GM19240 (cell line): ENCODE data around the gene SH3D19.

Experiments
- DNase-seq: peaks from one replicate; pipeline ENCODE4 v3.0.0; 2011; ENCODE audit warnings: low spot score; ENCODE audit not compliant: insufficient read length

Gene SH3D19

DNA sequence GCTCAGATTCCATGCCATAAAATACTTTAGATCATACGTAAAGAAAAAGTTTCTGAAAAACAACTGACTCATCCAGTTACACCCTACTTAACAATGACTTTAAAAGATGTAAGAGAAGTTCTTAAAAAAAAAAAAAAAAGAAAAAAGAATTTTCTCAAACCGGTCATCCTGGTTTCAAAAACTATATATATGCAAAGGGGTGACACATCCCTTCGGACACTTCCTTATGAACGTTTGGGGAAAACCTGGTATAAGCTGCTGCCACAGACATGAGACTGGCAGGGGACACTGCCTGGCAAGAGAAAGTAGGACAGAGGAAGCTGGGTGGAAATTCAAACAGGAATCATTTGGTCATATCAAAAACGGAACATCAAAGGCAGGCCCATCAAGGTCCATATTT, 129.6 kb downstream of the SH3D19 start:
- DNase-seq: no peak

DNA sequence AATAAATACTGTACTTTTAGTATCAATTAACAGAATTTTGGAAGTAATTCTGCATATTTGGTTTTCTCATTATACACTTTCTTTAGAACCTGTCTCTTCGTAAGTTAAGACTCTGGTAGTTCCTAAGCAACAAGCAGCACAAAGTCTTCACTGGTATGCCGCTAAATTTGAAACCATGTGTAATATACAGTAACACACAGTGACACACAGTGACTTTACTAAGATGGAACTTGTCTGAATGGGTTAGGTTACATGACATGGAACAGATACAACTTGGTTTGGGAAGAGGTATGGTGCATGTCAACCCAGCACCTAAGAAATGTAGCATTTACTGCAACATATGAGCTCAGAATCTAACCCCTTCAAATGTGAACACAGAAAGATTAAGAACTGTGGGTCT, 132.0 kb downstream of the SH3D19 start:
- no peak for DNase-seq

DNA sequence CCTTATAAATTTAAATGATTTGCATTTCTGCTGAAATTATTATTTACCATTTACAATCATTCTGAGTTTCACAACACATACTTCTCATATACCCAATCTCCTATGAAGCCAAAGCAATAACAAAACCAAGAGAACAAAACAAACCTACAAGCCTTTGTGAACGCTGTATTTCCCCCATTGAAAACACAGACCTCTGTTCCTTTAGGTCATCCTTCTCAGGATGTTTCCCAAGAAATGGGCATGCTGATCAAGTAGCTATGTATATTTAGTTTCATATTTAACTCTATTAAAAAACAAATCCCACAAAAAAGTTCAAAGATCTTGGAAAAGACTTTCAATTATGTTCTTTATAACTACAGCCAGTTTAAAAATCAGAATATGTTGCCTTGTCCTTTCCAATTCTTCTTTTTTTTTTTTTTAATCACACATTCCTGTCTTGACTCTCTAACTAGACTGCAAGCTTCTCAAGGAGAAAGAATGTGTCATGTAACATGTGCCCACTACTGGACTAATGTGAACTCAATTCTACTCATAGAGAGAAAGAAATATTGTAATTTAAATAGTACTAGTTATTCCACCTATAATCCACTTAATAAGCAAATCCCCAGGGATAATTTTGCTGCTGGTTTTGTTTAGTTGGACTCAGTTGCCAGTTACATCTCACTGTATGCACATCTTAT, 132.7 kb downstream of the SH3D19 start:
- DNase-seq: no peak

DNA sequence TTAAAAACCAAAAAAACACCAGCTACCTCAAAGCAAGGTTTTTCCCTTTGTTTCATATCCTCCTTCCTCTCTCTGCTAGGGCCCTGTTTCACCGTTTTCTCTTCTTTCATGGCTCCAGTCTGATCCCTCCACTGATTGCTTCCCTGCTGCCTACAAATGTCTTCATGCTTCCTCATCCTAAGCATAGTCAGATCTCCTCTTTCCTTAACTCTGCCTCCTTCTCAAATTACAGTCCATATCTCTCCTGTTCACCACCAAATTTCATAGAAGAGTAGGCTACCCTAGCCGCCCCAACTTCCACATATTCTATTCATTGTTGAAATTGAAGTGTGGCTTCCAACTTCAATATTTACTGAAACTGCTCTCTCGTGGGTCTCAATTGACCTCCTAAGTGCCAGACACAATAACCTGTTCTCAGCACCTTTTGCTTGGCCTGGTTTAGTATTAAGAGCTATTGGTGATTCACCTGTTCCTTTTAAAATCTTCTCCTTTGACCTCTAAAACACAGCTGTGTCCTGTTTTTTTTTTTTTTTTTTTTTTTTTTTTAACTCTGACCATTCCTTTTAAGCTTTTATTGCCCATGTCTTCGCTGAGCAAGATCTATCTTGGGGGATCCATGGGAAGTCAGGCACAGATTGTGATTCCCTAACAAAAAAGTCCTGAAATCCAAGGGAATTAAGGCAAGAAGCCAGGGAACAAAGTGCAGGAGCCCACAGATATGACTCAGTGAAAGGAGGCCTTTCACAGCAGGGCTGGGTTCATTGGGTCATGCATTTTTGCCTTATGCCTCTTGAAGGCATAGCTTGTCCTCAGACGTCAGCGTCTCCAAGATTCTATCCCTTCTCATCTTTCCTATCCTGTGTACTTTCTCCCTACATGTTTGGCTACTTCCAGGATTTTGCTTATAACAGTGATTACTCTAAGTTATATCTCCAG, 140.6 kb downstream of the SH3D19 start:
- no peak for DNase-seq

DNA sequence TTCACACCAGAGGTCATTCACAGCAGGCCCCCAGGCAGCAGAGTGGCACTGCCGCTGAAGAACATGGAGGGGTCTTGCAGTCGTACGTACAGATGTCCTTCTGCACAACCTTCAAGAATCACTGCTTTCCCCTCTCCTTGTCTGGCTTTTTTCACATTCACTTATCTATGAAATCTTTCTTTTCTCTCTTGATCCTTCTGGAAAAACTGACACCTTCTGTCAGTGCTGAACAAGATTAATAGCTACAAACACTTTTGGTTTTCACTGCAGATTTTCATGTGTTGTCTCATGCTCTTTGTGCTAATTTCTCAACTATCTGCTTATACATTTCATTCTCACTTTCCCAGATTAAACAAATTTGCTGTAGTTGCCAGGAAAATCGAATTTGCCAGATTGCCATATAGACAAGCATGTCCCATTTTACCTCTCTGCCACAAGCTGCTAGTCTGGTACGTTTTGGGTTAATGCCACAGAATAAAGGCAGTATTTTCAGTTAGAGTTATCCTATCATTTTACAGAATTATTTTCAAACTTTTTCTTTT, 142.9 kb downstream of the SH3D19 start:
- no peak for DNase-seq

DNA sequence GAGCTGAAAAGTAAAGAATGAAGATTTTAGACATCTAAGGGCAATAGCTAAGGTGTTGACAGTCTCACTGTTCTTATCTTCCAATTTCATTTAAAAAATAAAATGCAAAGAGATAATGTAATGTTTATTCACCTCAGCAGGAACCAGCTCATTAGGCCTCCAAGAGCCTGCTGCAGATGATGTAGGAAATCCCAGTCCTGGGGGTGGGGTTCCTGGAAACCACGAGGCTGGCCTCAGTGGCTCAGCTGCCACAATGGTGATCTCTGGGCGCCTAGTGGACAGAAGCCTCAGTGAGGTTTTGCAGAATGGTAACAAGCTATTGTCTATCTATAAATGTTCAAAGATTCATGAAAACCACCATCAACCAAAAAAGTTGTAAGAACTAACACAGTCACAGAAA, 148.7 kb downstream of the SH3D19 start:
- no peak for DNase-seq

DNA sequence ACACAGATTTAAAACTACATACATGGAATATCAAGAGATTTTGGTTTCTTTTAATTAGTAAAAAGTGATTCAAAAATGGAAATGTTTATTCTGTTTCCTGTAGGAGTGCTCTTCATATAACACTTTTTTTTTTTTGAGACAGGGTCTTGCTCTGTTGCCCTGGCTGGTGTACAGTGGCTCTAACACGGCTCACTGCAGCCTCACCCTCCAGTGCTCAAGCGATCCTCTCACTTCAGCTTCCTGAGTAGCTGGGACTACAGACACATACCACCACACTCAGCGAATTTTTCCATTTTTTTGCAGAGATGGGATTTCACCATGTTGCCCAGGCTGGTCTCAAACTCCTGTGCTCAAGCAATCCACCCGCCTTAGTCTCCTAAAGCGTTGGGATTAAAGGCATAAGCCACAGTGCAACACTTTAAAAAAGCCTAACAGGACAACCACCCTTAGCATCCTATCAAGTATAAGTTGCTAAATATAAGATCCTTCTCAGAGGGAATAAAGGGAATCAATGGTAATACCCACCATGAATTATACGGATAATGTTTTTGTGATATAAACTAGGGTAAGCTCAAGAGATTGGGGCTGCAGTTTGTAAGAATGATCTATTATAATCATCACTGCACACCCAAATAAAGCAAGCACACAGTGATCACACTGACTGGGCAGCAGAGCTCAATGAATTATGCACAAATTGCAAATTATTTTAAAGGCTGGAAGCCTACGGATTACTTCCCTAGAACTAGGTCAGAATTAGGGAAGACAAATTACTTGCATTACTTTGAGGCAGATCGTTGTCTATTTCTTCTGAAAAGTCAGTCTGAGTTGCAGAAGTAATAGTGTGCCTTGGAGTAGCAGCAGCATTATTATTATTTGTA, 149.4 kb downstream of the SH3D19 start:
- DNase-seq: no peak

DNA sequence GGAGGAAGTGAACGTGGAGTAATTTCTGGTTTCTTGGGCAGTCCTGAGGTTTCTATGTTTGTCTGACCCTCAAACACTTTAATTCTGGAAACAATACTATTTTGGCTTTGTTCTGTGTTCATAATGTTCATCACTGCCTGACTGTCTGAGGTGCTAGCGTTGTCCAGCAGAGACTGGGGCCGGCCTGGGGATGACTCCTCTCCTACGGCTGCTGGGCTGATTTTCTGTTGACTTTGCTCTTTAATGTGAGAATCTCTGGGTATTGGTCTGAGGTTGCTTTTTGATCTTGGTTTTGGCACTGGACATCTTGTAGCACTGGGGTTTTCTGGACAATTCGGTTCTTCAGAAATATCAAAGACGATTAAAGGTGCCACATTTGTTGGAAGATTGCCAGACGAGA, 150.2 kb downstream of the SH3D19 start:
- DNase-seq: no peak

DNA sequence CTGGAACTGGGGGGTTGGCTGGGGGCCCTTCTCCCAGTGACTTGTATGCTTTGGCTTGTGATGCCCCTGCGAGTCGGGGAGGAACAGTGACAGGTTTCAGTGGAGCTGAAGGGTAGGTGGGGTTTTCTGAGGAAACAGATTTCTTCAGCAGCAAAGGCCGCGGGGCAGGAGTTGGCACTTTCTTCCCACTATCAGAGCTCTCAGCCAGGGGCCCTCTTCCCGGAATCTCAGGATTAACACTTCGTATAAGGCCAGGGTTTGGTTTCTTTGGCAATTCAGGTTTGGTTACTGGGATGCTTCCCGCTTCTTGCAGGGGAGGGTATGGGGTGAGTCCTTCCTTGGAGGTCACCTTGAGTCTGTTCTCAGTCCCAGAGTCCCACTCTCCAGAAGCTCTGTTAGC, 150.6 kb downstream of the SH3D19 start:
- DNase-seq: no peak

DNA sequence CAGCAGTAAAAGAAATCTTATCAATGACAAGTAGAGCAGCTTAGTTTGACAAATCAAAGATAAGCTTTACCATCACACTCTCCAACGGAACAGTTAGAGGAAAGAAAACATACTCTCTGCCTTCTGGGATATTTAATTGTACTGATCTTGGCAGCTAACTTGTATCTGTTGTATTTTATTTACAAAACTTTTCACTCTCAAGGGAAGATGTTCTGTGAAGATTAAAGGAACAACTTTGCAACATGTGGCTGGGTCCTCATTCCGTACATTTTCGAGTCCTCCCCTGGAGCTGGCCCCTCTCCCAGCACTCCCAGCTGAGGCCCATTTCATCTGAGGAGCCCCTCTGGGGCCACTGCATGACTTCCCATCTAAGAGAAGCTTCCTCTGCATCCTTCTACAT, 151.5 kb downstream of the SH3D19 start:
- DNase-seq: no peak

DNA sequence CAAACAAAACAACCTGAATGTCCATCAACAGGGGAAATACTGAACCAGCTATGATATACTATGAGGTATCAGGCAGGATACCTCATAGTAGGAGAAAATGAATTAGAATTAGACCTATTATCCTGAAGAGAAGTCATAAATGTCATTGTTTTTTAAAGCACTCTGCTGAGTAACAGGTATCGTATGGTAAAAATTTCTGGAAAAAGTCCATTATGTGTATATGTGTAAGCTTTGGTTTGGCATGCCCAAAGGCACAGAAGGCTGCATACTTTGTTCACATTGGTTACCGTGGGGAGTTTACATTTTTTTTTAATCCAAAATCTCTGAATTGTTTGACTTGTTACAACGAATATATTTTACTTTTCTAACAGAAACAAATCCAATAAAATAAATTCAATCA, 155.5 kb downstream of the SH3D19 start:
- DNase-seq: no peak

DNA sequence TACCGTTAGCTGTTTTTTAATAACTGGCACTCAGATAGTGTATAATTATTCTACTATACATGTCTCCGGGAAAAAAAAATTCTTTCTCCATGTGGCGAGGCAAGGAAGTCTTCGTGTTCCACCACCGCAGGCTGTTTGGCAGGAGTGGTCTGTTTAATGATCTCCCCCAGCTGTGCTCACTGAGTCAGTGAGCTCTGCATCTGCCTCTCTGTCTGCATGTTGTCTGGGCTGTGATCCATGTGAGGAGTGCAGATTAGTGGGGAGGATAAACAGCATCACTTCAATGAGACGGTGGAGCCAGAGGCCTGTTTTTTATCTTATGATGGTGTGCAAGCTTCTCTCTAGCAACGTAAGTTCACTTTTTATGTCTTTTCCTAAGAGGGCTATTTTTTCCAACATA, 156.2 kb downstream of the SH3D19 start:
- DNase-seq: no peak

DNA sequence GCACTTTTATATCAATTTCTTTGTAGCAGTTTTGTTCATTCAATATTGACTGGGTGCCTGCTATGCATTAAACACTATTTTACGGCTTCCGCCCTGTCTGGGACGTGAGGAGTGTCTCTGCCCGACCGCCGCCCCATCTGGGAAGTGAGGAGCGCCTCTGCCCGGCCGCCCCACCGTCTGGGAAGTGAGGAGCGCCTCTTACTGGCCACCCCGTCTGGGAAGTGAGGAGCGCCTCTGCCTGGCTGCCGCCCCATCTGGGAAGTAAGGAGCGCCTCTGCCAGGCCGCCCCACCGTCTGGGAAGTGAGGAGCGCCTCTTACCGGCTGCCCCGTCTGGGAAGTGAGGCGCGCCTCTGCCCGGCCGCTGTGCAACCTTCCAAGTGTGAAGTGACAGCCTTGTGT, 157.8 kb downstream of the SH3D19 start:
- no peak for DNase-seq

DNA sequence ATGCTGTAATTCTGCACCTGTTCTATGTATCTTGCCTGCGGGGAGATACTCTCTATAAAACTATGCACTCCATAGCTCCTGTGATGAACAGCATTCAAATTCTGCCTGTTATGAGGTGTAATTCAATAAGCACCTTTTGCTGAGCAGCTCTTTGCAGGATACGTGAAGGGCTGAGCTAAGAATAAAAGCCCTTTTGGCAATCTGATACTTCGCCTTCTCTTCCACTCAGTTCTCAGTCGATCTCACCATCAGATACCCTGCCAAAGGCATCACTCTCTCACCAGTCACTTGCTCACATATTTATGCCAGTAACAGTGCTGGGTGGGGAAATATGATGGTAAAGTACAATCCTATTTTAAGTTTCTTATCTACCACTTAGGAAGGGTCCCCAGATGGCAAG, 158.8 kb downstream of the SH3D19 start:
- DNase-seq: no peak

DNA sequence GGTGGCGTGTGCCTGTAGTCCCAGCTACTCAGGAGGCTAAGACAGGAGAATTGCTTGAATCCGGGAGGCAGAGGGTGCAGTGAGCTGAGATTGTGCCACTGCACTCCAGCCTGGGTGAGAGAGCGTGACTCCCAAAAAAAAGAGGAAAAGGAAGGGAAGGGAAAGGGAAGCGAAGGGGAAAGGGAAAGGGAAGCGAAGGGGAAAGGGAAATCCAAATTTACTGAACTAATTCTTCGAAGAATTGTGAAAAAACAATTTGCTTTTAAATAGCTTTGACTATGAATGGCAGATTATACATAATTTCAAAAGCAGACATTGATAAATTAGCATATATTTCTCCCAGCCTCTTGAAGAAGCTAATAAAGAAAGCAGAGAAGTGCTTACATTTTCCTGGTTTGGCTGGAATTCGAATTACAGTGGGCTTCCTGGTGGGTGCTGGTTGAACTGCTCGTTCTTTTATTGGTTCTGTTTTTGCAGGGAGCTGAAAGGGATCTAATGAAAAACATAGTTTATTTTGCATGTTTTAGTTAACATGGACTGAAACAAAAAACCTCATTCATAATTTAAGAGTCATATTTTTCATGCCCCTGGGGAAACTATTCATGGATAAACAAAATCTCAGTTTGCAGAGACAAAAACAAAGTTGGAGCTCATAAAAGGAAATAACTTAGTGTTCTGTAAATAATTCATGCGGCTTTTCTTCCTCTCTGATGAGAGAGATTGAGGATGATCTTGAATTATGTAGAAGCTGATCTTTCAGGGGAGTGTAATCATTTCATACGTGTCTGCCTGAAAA, 160.0 kb downstream of the SH3D19 start:
- no peak for DNase-seq

DNA sequence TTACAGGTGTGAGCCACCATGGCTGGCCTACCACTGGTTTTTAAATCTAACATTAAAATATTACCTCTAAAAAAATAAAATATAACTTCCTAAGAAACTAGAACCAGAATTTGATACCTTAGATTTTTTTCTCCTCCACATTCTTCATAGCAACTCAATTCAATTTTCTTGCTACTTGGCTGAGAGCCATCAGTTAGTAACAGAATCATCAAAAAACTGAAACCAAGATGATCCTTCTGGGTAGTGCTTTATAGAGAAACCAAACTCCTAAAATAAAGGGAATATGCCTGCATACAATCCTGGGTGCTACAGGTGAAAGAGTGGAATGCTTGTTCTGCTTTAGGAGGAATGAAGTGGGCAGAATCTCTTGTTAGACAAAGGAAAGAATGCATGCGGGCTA, 161.6 kb downstream of the SH3D19 start:
- DNase-seq: no peak

DNA sequence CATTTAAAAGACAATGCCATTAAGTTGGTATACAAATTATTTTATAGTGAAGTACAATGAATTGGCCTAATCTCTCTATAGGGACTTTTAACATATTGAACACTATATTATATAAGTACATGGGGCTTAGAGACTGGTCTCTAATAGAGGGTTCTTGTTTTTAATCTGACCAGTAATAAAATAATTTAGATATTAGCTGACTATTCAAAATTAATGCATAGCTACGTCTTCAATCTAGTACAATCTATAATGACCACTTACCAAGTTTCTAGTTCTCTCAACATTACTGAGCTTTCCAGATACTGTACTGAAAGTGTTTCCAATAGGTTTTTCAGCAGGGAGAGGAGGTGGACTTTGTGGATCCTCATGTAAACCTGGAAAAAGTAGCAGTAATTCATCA, 166.4 kb downstream of the SH3D19 start:
- DNase-seq: no peak

DNA sequence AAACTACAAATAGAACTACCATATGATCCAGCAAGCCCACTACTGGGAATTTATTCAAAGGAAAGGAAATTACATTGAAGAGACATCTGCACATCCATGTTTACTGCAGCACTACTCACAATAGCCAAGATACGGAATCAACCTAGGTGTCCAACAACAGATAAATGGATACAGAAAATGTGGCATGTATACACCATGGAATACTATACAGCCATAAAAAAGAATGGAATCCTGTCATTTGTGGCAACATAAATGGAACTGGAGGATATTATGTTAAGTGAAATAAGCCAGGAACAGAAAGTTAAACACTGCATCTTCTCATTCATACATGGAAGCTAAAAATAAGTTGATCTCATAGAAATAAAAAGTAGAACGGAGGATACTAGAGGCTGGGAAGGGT, 167.9 kb downstream of the SH3D19 start:
- DNase-seq: no peak

DNA sequence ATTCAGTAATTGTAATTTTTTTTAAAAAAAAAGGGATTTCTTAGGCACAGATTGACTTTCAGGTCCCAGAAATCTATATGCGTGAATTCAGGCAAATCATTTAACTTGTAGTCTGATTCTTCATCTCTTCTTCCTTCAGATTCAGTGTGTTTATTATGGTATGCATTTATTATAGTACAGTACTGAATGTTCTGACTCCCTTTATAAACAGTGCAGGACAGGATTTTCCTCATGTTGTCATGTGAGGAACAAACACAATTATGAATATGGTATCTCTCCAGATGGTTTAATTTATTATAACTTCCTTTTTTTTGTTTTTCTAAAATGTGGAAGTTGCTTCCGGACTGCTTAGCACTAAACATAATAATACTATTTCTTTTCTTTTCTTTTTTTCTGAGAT, 171.8 kb downstream of the SH3D19 start:
- DNase-seq: no peak

DNA sequence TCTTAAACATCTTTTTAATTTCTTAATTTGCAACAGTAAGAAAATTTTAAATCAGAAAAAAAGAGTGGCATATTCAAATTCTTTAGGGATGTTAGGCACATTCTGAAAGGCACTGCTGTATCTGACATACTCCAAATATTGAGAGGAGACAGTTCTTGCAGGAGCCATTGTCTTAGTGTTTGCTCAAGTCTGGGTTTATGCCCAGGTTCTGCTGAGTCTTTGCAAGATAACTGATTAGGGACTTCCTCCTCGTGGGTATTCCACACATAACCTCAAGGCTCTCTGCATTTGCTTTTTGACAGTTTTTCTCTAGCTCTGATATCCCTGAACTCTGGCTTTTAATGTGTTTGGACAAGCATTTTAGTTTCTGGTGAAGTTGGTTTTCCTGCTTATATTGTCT, 173.4 kb downstream of the SH3D19 start:
- DNase-seq: no peak
